Uterus (tissue), 2 donors: ENCODE results near the gene SH3BGR.

Experiments used
- CTCF ChIP-seq, 4 experiments: fragments of 200-600 bp in 2 of 4; fragments of 450-650 bp in 2 of 4; sonication (generic) in 2 of 4; IDR thresholded peaks; one replicate each; pipeline ENCODE4 v1.5.1; 2016 to 2019; ENCODE audit warnings: antibody characterized with exemption in 4 of 4, mild to moderate bottlenecking in 2 of 4, moderate library complexity in 1 of 4
- POLR2A ChIP-seq, 2 donors: fragments of 450-650 bp; IDR thresholded peaks; one replicate each; pipeline ENCODE4 v1.6.1; 2016; ENCODE audit warnings: antibody characterized with exemption in 2 of 2, mild to moderate bottlenecking in 1 of 2, moderate library complexity in 1 of 2

DNA sequence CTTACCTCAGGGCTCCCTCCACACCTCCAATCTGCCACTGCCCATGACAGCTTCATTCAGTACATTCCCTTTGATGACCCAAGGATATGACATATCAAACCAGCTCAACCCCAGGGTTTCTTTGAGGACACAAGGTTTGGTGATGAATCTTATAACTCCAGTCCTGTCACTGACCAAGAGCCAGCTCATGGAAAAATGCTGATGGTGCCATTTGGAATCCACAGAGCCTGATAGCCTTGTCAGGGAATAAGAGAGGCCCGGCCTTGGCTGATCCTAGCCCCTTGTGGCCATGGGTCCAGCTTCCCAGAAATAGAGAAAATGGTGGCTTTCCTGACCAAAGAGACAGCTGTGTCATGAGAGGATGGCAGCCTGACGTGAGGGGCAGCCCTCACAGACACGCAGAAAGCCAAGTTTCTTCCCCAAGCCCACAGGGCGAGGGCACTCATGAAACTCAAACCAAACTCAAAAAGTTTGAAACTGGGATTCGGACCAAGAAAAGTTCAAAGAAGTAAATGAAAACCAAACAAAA lies 75.4 kb downstream of the SH3BGR start:
- no peak for TF ChIP-seq CTCF (IDR thresholded peaks at IDR 0.05)
- TF ChIP-seq POLR2A (IDR thresholded peaks at IDR 0.05): no peak
